OCI-LY1 (cell line): Measurements from ENCODE around the gene CACNA1C.

ENCODE experiments used
- H2AFZ ChIP-seq: fragments of 200-600 bp; sonication (generic), shearing (Covaris generic); 2 replicates; pipeline ENCODE4 v1.6.0; 2014; ENCODE audit warnings: antibody characterized with exemption, mild to moderate bottlenecking, low read length
- H3F3A ChIP-seq: fragments of 200-600 bp; sonication (generic), shearing (Covaris generic); 2 replicates; pipeline ENCODE4 v1.6.0; 2014; ENCODE audit warnings: mild to moderate bottlenecking, antibody characterized with exemption, low read length, moderate library complexity; ENCODE audit not compliant: insufficient read depth
- H3K27ac ChIP-seq: fragments of 200-600 bp; sonication (generic); 2 replicates; pipeline ENCODE4 v1.5.1; 2014; ENCODE audit warnings: low read length, mixed run types, mild to moderate bottlenecking, low read depth; ENCODE audit not compliant: poor library complexity, severe bottlenecking
- H3K27me3 ChIP-seq: fragments of 200-600 bp; sonication (generic); 2 replicates; pipeline ENCODE4 v1.6.0; 2014; ENCODE audit warnings: antibody characterized with exemption, mild to moderate bottlenecking, low read length, moderate library complexity; ENCODE audit not compliant: insufficient read depth
- H3K36me3 ChIP-seq: fragments of 200-600 bp; sonication (generic); 2 replicates; pipeline ENCODE4 v1.6.1; 2014; ENCODE audit warnings: mild to moderate bottlenecking, antibody characterized with exemption, low read length, moderate library complexity, mixed read lengths; ENCODE audit not compliant: insufficient read depth
- H3K4me1 ChIP-seq: fragments of 200-600 bp; sonication (generic); 2 replicates; pipeline ENCODE4 v1.5.1; 2014; ENCODE audit warnings: mild to moderate bottlenecking, low read length, moderate library complexity; ENCODE audit not compliant: insufficient read depth, severe bottlenecking
- H3K4me2 ChIP-seq: fragments of 200-600 bp; sonication (generic), shearing (Covaris generic); 2 replicates; pipeline ENCODE4 v1.6.1; 2014; ENCODE audit warnings: low read length
- H3K4me3 ChIP-seq: fragments of 200-600 bp; sonication (generic); 2 replicates; pipeline ENCODE4 v1.5.1; 2014; ENCODE audit warnings: low read length, low read depth, mild to moderate bottlenecking, mixed read lengths; ENCODE audit not compliant: poor library complexity, severe bottlenecking
- H3K79me2 ChIP-seq: fragments of 200-600 bp; shearing (Covaris generic); 2 replicates; pipeline ENCODE4 v1.6.1; 2016; ENCODE audit warnings: mixed run types, low read length, mixed read lengths; ENCODE audit not compliant: insufficient read depth
- H3K9ac ChIP-seq: fragments of 200-600 bp; sonication (generic), shearing (Covaris generic); 2 replicates; pipeline ENCODE4 v1.6.1; 2014; ENCODE audit warnings: mild to moderate bottlenecking, low read length, mixed read lengths
- H3K9me2 ChIP-seq: fragments of 200-600 bp; sonication (generic), shearing (Covaris generic); 2 replicates; pipeline ENCODE4 v1.6.1; 2014; ENCODE audit warnings: low read depth, mild to moderate bottlenecking, low read length, mixed read lengths
- H3K9me3 ChIP-seq: fragments of 200-600 bp; shearing (Covaris generic); 2 replicates; pipeline ENCODE4 v1.6.1; 2014; ENCODE audit warnings: low read length, mixed read lengths
- H4K20me1 ChIP-seq: fragments of 200-600 bp; sonication (generic), shearing (Covaris generic); 2 replicates; pipeline ENCODE4 v1.6.0; 2016; ENCODE audit warnings: mild to moderate bottlenecking, low read length; ENCODE audit not compliant: insufficient read depth
- CTCF ChIP-seq: fragments of 200-600 bp; sonication (generic), shearing (Covaris generic); IDR thresholded peaks from 2 replicates; pipeline ENCODE4 v1.5.1; 2017; ENCODE audit warnings: mild to moderate bottlenecking, antibody characterized with exemption, low read length, moderate library complexity, mixed read lengths
- EZH2 ChIP-seq: fragments of 200-600 bp; sonication (generic), shearing (Covaris generic); IDR thresholded peaks from 2 replicates; pipeline ENCODE4 v1.8.0; 2017; ENCODE audit warnings: borderline replicate concordance, mixed run types, mild to moderate bottlenecking, antibody characterized with exemption, low read length, moderate library complexity, mixed read lengths

CACNA1C gene

DNA sequence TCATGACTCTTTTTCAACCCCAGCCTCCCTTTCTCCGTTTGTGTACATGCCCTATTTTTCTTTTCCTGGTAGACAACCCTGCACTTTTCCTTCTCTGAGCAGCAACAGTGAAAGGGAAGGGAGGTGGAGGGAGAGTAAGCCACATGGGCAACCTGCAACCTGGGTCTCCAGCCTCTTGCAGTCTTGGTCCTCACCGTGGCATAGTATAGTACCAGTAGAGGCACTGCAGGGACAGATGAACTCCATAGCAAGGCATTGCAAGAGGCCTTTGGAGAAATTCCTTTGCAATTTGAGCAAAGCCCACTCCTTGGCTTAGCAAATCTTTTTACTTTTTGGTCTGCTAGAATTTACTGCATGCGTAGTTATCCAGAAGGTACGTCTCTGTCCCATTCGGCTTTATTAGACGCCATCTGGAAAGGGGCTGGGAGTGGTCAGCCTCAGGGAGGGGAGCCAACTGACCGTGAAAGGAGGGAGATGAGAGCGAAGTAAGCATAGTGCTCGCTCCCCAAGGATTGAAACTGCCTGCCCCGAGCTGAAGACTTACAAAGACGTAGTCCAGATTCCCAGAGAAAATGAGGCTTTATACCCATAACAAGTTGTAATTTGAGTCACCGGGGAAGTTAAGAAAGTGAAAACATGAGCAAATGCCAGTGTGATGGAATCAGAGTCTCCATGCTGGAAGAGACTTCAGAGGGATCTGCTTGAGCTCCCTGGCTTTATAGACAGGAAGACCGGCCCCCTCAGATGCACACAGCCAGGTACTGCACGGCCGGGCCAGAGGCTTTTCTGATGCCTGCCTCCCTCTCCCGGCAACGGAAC, 332.0 kb downstream of the CACNA1C start:
- Histone ChIP-seq H2AFZ (no peak overlapping the region), H3F3A (no peaks in the 10 kb centered on the region), H3K27me3 (no peaks in the 10 kb centered on the region), H3K4me2 (no peak overlapping the region), H3K36me3 (no peaks in the 10 kb centered on the region), H3K4me1 (no peaks in the 10 kb centered on the region), H3K9me2 (no peaks in the 10 kb centered on the region), H3K79me2 (no peaks in the 10 kb centered on the region), H3K27ac (no peak overlapping the region), H3K4me3 (no peak overlapping the region), H3K9ac (no peak overlapping the region), H3K9me3 (no peaks in the 10 kb centered on the region), H4K20me1 (no peaks in the 10 kb centered on the region)
- no peak for TF ChIP-seq CTCF
- no peak for TF ChIP-seq EZH2

GRCh38 chr12:2385529-2385928, 332.7 kb downstream of the CACNA1C start:
- Histone ChIP-seq H4K20me1 (no peaks in the 10 kb centered on the region), H3K36me3 (no peaks in the 10 kb centered on the region), H3K9me3 (no peaks in the 10 kb centered on the region), H3K4me1 (no peaks in the 10 kb centered on the region), H3K27me3 (no peaks in the 10 kb centered on the region), H3K79me2 (no peaks in the 10 kb centered on the region), H3F3A (no peaks in the 10 kb centered on the region), H2AFZ (no peak overlapping the region), H3K4me3 (no peak overlapping the region), H3K9me2 (no peaks in the 10 kb centered on the region), H3K9ac (no peak overlapping the region), H3K27ac (no peak overlapping the region), H3K4me2 (no peak overlapping the region)
- TF ChIP-seq EZH2 (no peak), CTCF (no peak)

DNA sequence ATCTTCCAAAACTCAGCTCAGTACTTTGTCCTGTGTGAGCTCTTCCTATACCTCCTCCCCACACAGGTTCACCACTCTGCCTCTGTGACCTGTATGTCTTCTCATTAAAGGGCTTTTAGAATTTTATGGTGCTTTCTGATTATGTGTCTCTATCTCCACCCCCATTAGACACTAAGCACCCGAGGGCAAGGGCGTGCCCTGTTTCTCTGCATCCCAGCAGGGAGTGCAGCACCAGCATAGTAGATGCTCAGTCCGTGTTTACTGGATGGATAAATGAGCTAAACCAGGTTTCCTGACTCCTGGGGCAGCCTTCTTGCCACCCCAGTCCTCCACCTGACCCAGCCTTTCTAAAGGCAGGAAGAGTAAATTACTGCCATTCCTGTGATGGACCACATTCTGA, 333.8 kb downstream of the CACNA1C start:
- H3K79me2 ChIP-seq, result no peaks in the 10 kb centered on the region
- no peaks in the 10 kb centered on the region for H3K9me3 ChIP-seq
- H3K36me3 ChIP-seq, result no peaks in the 10 kb centered on the region
- H2AFZ ChIP-seq, result no peak overlapping the region
- no peaks in the 10 kb centered on the region for H4K20me1 ChIP-seq
- no peak overlapping the region for H3K9ac ChIP-seq
- H3F3A ChIP-seq, result no peaks in the 10 kb centered on the region
- H3K4me3 ChIP-seq, result no peak overlapping the region
- no peaks in the 10 kb centered on the region for H3K9me2 ChIP-seq
- no peak for TF ChIP-seq EZH2
- no peak for TF ChIP-seq CTCF
- no peaks in the 10 kb centered on the region for H3K27me3 ChIP-seq
- no peak overlapping the region for H3K27ac ChIP-seq
- H3K4me1 ChIP-seq, result no peaks in the 10 kb centered on the region
- no peak overlapping the region for H3K4me2 ChIP-seq
